Activated T-helper 9 cell treated with anti-CD3 and anti-CD28 coated beads, Interleukin-2, amount 50 U/mL, for 16 hours (primary cell): Measurements from ENCODE around the gene TRDN.
"Not testable (repeated sequence)": the region's sequence is repeated elsewhere in the genome, so short reads cannot be mapped to it uniquely, and the experiment has no call there.

Experiments
- DNase-seq: peaks from one replicate; pipeline ENCODE4 v3.0.0-alpha.2; 2020; ENCODE audit warnings: low read depth

The TRDN gene

DNA sequence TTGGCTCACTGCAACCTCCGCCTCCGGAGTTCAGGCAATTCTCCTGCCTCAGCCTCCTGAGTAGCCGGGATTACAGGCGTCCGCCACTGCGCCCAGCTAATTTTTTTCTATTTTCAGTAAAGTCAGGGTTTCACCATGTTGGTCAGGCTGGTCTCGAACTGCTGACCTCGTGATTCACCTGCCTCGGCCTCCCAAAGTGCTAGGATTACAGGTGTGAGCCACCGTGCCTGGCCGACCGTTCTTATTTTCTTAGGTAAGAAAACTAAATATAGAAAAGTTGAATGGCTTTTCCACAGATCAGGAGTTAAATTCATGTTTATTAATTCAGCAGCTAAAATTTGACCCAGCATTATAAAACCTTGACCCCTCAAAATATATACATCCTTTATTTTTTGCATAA lies 238.7 kb downstream of the TRDN start:
- DNase-seq = no peak

DNA sequence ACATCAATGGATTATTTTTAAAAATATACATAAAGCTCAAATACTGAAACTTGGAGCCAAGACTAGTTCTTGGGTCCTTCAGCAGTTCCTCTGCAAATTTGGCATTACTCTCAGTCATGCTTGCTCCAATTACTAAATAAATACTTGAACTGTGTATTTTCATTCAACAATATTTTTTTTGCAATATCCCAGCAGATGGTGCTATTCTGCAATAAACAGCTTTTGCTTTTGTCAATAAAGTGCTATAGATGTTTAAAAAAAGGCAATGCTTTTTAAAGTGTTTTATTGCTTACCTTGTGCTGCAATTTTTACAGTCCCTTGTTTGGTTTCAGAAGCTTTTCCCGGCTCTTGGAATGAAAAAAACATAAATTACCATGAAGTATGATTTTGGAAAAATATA lies 243.4 kb downstream of the TRDN start:
- DNase-seq = no peak

DNA sequence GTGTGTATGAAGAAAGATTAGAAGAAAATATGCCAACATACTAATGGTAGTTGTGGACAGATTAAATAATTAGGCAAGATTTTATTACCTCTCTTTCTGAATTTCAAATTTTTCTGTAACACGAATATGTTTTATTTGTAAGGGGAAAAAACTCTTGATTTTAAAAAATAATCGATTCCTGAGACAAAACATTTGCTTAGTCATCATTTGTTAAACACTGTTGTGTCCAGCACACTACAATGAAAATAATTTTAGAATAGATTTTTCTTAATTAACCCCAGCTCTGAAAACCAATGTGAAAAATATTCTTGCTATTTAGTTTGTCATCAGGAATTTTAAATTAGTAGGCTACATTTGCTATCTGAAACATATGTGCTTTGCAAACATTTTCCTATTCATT lies 253.0 kb downstream of the TRDN start:
- no peak for DNase-seq

DNA sequence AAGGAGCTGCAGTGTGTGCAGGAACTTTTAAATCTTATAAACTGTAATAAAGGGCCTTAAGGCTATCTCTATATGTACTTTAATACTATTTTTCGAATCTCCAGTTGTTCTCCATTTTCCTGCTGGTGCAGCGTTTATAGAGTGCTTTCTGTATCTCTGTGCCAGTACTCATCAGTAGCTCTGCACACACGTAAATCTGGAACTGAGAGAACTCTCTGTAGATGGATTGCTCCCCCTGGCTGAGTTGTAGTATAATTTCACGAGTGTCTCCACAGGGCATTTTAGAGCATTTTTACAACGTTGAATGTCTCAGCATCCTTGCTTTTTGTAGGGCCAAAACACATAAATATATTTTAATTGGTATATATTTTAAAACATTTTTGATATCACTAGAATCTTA lies 256.5 kb downstream of the TRDN start:
- no peak for DNase-seq

DNA sequence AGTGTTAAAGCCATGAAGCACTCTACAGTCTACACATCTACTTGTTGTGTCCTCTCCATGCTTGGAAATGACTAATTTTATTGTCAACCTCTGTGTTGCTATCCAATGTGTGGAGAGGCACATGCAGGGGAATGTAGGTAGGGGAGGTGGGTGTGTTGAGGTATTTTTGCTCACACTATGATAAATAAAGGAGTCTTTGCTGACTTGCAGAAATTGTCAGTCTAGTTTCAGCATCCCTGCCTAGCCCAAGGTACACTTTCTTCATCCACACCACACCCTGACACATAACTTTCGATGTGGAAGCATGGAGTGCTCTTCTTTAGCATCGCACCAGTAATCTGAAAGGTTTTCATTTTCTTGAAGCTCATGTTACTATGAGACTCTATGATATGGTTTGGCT lies 264.0 kb downstream of the TRDN start:
- DNase-seq = no peak

DNA sequence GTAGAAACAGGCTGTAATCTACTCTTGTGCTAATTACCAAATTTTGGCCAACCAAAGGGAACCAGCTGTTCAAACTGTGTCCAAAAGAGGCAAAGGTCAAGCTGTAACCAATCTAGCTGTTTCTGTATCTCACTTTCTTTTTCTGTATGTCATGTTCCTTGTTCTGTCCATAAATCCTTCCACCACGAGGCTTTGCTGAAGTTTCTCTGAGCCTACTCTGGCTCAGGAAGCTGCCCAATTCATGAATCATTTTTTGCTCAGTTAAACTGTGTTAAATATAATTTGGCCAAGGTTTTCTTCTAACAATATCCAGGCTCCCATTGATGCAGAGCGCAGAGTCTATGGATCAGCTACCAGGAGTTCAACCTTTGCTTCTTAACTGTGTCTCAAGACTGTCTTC lies 272.8 kb downstream of the TRDN start:
- no peak for DNase-seq

DNA sequence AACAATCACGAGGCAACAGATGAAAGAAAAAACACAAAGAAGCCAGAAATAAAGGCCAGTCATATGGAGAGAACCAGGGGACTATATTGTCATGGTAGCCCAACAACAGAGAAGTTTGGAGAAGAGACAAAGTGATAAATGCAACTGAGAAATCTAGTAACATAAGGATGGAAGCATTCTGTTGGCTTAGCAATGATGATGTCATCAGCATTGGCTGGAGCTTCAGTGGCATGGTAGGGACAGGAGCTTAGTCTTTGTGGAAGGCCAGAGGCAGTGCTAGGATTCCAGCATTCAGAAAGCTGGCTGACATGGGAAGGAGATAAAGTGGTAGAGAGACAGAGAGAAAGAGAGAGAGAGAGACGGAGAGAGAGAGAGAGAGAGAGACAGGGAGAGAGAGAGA lies 276.4 kb downstream of the TRDN start:
- DNase-seq = no peak

DNA sequence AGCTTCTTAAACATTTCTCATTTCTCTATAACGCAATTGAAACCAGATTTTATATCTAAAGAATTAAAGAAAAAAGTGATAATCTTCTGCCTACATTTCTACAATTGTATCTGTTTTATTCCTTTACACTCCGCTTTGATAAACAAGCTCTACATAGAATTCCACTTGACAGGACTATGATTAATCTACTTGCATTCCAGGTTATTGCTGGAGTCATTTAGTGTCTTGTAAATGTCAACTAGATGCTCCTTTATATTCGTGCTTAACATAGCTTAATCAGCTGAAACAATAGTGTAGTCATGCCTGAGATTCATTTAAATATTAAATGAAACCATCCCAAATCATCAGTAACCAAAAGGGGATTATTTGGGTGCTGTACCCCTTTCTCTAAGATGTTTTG lies 284.0 kb downstream of the TRDN start:
- DNase-seq = no peak

DNA sequence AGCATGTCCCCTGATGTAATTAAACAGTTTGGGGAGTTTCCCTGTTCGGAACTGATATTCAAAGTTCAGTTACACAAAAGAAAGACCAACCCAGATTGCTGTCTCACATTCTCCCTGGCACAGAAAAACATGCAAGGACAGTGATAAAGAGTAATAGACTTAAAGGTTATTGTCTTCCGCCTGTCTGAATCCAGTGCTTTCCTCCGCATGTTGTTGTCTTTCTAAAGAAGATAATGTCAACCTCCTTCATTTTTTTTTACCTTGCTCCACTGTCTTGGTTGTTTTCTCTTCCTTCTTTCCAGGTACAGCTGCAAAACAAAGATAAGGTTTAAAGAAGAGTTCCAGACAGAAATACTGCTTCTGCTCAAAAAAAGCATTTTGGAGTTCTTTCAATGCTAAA lies 284.5 kb downstream of the TRDN start:
- DNase-seq = no peak

DNA sequence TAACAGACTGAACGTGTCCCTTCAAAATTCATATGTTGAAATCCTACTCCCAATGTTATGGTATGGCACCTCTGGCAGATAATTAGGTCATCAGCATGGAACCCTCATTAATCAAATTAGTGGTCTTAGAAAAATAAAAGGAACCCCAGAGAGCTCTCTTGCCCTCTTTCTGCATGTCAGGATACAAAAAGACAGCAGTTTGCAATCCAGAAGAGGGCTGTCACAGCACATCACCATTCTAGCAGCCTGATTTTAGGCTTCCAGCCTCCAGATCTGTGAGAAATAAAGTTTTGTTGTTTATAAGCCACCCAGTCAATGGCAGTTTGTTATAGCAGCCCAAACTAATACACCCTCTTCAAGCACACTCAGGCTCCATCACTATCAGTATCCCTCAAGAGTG lies 292.9 kb downstream of the TRDN start:
- no peak for DNase-seq

DNA sequence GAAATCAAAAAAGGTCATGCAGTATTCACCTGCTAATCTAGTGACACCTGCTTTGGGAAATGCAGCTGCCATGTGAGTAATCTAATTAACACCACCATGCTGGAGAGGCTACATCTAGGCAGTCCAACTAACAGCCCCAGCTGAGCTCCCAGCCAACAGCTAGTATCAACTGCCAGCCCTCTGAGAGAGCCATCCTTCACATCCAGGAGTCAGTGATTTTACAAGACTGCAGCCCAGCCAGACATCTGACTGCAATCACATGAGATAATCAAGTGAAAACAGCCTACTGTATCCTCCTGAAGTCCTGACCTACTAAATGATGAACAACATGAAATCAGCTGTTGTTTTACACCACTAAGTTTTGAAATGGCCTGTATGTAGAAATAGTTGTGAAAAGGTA lies 298.4 kb downstream of the TRDN start:
- no peak for DNase-seq

DNA sequence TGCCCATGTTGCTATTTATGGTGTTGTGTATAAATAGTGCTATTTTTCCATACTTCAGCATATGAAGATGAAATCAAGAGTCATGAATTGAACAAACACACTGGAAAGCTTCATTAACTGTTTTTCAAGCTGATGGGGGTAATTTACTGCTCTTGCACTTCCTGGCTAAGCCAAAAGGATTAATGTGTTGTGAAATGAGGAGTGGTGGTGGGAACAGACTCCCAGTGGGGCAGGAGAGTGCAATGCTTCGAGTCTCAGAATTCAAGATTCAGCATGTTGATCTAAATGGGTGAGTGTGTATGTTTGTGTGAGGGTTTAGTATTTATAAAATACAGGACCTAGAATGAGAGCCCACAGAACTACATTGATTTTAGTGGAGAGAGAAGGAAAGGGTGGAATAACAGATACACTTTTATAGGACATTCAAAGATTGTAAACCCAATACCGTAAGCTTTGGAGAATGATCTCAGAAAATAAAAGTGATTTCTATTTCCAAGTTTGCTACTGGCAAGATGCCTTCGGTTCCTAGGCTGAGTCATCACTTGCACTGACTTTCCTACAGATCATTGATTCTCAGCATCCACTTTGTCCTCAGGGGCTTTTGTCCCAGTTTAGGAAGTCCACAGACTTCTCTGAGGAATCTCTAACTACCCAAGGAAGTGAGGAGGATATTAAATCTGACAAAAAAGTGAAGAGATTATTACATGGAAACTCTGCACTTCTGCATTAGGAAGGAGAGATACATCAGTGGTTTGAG lies 303.6 kb downstream of the TRDN start:
- DNase-seq = no peak

DNA sequence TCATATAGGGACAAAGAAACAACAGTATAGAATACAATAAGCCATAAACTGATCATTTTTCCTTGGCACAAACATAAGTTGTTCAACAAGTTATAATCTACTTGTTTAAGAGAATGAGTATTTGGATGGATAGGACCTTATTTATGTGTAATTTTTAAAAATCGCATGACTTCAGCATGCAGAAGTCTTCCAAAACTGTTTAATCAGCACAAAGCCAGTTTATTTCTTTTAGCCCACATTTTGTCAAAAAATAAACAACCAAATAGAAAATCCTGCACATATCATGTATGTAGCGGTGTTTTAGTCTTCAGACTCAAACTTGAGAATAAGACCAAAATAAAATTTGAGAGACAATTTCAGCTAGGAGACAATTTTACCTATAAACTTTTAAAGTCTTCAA lies 304.7 kb downstream of the TRDN start:
- no peak for DNase-seq

DNA sequence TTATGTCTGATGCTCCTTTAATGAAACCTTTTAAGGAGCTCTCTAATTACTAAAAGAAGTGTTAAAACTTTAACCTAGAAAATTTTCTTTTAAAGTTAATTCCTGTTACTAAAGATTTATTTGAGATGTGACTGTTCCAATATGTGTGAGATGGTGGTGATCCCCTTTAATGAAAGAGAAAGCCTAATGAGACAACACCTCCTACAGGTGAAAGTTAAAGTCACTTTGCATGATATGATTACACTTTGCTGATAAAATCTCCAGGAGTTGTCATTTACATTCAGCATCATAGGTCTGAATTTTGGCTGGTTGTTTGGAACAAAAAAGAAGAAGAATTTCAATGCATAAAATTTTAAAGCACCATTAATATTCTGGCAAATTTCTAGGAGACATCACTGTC lies 307.4 kb downstream of the TRDN start:
- no peak for DNase-seq

DNA sequence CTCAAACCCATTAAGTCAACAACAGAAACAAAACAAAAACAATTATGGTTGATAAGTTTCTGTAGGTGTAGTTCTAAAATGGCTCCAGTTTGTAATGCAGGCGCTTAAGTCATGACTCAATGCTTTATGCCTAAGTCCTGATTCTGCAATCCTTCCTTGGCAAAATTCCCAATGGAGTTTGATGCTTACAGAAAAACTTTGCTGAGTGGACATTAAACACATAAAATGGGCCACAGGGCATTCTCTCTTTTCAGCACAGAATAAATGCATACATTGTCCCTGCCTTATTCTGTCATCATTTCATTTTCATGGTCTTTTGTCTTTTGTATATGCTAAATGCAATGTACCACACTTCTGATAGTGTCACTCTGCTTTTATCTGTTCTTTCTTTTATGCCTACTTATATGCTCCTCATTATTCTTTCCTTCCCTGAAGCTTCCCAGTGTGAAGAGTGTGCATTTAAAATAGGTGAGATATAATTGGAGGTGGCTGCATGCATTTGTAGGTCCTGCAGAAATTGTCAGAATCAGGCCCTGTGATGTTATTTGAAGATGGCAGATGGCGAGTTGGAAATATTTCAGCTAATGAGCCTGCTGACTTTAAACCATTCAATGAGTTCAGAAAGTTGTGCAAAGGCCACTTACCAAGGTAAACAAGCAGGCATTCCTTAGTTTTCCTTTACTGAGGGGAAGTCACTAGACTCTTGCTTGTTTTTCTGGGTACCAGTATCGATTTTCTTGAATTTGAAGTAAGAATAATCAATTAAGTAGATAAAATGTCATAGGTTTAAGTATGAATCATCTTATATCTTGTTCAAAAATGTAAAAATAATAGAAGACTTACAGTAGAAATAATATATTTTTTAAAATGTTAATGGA lies 313.1 kb downstream of the TRDN start:
- DNase-seq = no peak

DNA sequence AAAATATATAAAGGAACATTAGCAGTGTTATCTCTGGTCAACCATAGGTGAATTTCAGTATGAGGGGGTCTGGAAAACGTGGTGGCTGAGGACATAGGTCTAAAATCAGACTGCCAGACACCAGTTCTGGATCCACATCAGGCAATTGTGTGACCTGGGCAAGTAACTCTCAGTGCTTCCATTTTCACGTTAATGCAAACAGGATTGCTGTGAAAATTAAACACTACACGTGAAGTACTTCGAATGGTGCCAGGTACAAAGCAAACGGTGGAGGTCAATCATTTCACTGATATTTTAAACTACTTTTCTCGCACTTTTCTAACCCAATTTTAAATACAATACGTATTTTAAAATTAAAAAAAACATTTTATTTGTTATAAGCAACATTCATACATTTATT lies 315.7 kb downstream of the TRDN start:
- no peak for DNase-seq

DNA sequence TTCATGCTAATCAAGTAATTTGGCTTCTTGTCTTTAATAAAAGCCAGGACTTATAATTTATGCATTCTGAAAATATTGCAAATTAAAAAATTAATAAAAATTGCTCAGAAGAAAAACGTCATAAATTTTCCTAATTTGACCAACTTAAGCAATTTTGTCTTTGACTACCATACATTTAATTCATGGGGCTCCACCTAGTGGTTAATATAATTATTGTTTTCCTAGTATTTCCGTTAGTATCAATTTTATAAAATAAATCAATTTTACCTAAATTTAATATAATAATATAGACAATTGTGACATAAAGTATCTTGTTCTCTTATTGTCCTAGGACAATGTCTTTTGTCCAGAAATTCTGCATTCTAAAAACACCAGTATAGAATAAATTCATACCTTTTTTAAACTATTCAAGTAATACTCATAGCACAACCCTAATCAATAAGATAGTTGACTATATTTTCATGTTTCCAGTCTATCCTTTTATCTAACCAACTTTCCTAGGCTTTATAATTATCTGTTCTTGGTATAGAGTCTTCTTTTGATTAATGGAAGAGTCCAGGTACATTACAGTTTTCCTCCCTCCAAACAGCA lies 319.9 kb downstream of the TRDN start:
- no peak for DNase-seq

DNA sequence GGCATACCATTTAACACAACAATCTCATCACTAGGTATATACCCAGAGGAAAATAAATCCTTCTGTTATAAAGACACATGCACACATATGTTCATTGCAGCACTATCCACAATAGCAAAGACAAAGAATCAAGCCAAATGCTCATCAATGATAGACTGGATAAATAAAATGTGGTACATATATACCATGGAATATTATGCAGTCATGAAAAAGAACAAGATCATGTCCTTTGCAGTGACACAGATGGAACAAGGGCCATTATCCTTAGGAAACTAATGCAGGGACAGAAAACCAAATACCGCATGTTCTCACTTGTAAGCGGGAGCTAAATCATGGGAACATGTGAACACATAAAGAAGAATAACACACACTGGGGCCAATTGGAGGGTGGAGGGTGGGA lies 322.3 kb downstream of the TRDN start:
- not testable (repeated sequence) for DNase-seq

DNA sequence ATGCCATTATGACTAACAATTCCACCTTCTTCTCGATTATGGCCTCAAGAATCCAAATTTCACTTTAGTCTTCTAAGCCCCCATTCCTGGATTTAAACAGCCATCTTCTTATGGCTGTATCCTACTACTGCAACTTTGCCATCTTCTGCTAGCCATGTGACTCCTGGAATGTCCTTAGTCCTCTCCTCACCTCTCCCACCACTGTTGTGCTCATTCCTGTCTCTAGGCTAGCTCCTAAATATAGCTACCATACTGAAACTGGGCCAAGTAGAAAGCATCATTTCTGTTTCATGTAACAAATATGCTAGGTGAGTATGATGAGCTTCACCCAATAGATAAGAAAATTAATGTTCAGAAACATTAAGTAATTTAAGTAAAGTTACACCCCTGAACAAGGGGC lies 327.6 kb downstream of the TRDN start:
- no peak for DNase-seq

DNA sequence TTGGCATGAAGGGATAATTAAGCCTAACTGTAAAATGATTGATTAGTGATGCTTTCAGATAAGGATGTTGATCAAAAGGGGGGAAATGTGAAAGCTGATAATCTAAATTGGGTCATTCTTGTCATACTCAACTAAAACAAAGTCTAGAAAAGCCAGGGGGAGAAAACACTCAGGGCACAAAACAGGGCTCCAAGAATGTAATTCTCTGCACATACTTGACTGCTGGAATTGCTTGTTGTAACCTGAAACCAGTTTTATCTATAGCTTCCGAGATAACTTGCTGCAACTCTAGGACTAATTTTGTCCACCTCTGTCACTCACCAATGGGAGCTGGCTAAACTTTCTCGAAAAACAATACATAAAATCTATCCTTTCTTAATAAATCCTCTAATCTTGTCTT lies 330.4 kb downstream of the TRDN start:
- no peak for DNase-seq

DNA sequence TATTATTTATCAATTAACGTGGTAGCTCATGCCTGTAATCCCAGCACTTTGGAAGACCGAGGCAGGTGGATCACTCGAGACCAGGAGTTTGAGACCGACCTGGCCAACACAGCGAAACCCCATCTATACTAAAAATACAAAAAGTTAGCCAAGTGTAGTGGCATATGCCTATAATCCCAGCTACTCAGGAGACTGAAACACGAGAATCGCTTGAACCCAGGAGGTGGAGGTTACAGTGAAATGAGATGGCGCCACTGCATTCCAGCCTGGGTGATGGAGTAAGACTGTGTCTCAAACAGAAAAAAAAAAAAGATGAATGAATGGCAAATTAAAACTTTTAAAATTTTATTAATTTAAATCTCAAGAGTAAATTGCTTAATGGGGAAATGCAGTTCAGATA lies 341.1 kb downstream of the TRDN start:
- DNase-seq = no peak

DNA sequence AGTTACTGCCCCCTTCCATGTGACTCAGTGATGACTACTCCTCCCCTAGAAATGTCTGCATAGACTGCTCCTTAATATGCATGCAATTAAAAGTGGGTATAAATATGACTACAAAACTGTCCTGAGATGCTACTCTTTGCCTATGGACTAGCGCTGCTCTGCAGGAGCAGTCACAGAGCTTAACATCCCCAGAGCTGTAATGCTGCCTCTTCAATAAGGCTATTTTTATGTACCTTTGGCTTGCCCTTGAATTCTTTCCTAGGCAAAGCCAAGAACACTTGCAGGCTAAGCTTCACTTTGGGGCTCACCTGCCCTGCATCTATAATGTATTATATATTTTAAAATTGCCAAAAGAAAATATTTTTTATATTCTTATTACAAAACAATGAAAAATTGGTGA lies 341.6 kb downstream of the TRDN start:
- DNase-seq = no peak

DNA sequence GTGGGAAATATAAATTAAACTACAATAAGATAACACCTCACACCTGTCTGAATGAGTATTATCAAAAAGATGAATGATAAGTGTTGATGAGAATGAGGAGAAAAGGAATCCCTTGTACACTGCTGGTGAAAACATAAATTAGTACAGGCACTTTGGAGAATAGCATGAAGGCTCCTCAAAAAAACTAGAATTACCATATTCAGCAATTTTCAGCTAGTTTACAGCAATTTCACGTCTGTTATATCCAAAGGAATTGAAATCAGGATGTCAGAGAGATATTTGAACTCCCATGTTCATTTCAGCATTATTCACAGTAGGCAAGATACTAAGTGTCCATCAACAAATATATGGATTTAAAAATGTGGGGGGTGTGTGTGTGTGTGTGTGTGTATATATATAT lies 348.1 kb downstream of the TRDN start:
- DNase-seq = no peak
